H7 (cell line): ENCODE measurements around the gene UBE2E1. TPM values are rescaled to one million over a fixed set of nuclear protein-coding genes. Genes with fewer than 3 reads are reported as not detected.
A peak's percentile ranks its signal among the peaks of the same experiment; 100 is the strongest.
"Not testable (repeated sequence)": the region's sequence is repeated elsewhere in the genome, so short reads cannot be mapped to it uniquely, and the experiment has no call there.

Experiments used
- DNase-seq: peaks from one replicate; pipeline ENCODE4 v3.0.0; 2012
- H3K27me3 ChIP-seq: 2 replicates; pipeline ENCODE4 v1.6.0; 2011; ENCODE audit warnings: mild to moderate bottlenecking, low read length; ENCODE audit not compliant: control insufficient read depth, insufficient read depth
- H3K36me3 ChIP-seq: replicated peaks from 2 replicates; pipeline ENCODE4 v1.5.1; 2011; ENCODE audit warnings: low read length; ENCODE audit not compliant: control insufficient read depth, insufficient read depth
- H3K4me3 ChIP-seq: 2 replicates; pipeline ENCODE4 v1.5.1; 2011; ENCODE audit warnings: low read depth, mild to moderate bottlenecking, control low read depth, low read length, moderate library complexity; ENCODE audit not compliant: insufficient read depth
- total RNA-seq: library from RNA; depleted of rRNA; stranded (reverse); fragments of >200 nt; shearing (Covaris generic); gene quantifications from 2 replicates; pipeline ENCODE4 v1.2.3, GENCODE V29; 2014

UBE2E1 gene
- total RNA-seq, 1 experiment from 2014 or later: 159 TPM

DNA sequence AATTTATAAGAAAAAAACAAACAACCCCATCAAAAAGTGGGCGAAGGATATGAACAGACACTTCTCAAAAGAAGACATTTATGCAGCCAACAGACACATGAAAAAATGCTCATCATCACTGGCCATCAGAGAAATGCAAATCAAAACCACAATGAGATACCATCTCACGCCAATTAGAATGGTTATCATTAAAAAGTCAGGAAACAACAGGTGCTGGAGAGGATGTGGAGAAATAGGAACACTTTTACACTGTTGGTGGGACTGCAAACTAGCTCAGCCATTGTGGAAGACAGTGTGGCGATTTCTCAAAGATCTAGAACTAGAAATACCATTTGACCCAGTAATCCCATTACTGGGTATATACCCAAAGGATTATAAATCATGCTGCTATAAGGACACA is 106.6 kb downstream of the UBE2E1 start:
- not testable (repeated sequence) for H3K4me3 ChIP-seq, H3K36me3 ChIP-seq, H3K27me3 ChIP-seq, DNase-seq

DNA sequence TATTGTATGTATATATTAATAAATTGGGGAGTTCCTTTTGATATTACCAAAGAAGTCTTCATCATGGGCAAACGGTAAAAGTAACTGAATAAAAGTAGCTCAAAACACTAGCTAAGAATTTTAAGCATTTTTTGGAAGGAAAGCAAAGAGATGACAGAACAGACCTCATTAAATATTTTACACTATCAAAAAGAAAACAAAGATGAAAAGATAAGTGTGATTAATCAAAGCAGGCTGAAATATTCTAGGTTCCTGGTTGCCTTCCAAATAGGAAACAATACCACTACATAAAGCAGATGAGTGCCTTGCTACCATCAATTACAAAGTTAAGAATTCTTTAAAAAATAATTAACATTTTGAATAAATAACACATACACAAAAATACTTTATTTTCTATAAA is 107.4 kb downstream of the UBE2E1 start:
- DNase-seq: no peak
- H3K27me3 ChIP-seq: no peaks in the 10 kb centered on the region
- H3K36me3 ChIP-seq: peaks cover 4% of the 10 kb centered on the region
- H3K4me3 ChIP-seq: no peak overlapping the region

DNA sequence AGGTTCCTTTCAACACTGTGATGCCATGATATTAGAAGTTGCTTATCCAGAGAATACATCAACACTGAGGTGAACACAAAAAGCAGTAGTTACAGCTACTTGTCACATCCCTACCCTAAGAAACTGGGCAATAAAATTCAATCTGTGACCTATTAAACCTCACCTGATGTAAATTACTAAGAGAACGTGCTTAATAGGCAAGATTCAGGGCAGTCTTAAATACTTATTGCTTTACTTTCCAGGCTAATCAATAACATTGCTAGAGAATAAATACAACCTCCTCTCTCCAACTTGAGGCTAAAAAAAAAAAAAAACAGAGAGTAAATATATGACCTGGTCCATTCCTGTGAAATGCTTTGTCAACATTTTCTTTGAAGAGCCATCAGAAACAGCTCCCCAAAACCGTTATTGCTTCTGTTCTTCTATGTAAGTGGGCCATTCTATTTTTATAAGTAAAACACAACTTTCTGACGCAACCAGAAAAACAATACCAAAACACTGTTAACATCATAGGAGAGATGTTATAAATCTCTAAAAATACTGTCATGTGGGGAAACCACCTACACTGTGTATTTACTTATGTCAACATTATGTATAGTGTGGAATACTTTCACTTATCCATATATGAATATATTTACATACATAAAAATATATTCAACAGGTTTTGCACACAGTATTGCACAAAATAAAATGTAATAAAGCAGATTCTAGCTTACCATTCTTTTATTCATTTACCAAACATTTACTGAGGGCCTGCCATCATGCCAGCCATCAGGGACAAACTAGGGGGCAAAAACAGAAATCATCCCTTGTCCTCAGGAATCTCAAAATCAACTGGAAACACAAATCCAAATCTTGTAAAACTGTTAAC is 108.4 kb downstream of the UBE2E1 start:
- H3K4me3 ChIP-seq: no peak overlapping the region

DNA sequence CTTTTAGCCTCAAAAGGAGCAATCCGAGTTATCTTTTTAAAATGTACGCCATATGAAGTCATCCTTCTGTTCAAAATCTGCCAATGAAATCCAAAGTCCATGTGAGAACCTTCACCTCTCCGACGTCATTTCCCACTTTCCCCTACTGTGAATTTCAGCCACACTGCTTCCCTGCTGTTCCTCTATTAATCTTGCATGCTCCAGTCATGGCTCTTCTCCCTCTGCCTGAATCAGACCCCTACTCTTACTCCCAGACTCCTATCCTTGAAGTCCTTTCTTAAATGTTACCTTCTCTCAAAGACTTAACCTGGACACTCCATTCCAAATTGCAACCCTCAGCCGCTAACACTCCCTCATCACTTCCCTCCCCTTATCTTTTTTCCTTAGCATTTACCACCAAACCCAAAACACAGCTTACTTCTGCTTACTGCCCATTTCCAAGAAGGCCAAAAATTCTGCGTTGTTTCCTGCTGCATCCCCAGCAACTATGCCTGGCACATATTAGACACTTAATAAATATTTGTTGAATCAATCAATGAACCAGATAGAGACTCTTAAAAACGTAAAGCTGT is 109.9 kb downstream of the UBE2E1 start:
- DNase-seq: peak; percentile 25
- Histone ChIP-seq H3K4me3 (peak overlapping the region; percentile 95), H3K36me3 (peaks cover 13% of the 10 kb centered on the region), H3K27me3 (no peaks in the 10 kb centered on the region)

More for the DNA sequence above, 108.4 kb downstream of the UBE2E1 start:
- no peak for DNase-seq
- H3K27me3 ChIP-seq: no peaks in the 10 kb centered on the region
- H3K36me3 ChIP-seq: peaks cover 10% of the 10 kb centered on the region

DNA sequence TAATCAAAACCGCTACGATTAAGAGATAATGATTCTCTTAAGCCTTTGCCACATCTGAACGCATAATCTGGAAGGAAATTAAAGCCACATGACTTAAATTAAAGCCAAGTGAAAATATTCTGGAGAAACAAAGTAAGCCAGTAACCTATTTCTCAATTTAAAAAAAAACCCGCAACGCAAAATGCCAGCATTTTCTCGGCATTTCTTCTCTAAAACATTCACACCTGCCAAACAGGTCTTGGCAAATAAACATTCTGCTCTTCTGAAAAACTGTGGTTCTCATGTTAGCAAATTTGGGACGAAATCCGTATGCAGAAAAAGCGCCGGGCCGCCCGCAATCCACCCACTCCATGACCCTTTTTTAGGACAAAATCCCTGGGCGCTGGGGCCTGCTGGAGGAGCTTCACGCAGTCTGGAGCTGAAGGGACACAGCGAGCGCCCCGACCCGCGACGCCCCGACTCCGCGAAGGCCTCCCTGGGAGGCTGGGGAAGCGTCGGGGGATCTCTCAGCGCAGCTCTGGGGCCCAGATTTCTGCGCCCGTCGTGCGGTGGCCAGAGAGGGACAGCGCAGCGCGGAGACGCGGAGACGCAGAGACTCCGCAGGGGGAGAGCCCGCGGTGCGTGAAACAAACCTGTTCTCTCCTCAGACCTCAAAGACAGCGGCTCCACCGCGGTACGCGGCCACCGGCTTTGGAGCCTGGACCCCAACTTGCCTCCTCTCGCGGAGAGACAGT is 110.6 kb downstream of the UBE2E1 start:
- peaks cover 13% of the 10 kb centered on the region for H3K36me3 ChIP-seq
- H3K4me3 ChIP-seq: peak overlapping the region; percentile 95
- H3K27me3 ChIP-seq: no peaks in the 10 kb centered on the region
- no peak for DNase-seq

DNA sequence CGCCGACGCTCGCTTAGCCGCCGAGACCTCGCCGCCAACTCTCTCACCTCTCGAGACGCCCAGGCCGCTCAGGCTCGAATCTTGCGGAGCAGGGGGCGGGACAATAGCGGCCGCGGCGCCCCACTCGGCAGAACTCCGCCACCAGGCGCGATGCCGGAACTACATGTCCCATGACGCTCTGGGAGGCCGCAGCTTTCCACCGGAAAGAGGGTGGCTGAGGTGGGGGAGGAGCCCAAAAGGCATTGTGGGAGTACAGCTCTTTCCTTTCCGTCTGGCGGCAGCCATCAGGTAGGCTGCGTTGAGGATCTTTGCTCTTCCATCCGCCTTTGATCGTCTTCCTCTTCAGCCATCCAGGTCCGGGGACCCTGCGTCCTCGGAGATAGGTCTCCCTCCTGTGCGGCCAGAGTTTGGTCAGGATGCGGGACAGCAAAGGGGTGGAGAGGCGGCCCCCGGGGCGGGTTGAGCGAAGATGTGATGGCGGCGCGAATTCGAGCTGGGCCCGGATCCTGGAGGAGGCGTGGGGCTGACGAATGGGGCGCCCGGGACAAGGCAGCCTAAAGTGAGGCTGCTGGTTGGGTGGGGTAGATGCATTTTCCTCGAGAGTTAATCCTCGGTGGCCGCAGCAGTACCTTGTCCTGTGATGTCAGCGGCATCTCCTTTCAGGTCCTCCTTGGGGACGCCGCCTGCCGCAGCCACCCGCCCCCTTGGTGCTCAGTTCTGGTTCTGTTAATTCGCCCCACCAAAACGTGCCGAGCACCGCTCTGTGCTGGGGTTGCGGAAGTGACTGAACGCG is 111.3 kb downstream of the UBE2E1 start, which contains the start of the genes NKIRAS1 and RPL15:
NKIRAS1 (minus strand) TSS at position 105 of the 793 bp plus-strand sequence. CDS start 6,086 bp downstream, outside the sequence.
RPL15 (plus strand) TSS at position 247 of the 793 bp plus-strand sequence. CDS start 728 bp downstream, outside the sequence.
- Histone ChIP-seq H3K27me3 (no peaks in the 10 kb centered on the region), H3K4me3 (peak within 1 kb of the TSS; percentile 95), H3K36me3 (peaks cover 13% of the 10 kb centered on the region)
- peak; percentile 95 for DNase-seq

DNA sequence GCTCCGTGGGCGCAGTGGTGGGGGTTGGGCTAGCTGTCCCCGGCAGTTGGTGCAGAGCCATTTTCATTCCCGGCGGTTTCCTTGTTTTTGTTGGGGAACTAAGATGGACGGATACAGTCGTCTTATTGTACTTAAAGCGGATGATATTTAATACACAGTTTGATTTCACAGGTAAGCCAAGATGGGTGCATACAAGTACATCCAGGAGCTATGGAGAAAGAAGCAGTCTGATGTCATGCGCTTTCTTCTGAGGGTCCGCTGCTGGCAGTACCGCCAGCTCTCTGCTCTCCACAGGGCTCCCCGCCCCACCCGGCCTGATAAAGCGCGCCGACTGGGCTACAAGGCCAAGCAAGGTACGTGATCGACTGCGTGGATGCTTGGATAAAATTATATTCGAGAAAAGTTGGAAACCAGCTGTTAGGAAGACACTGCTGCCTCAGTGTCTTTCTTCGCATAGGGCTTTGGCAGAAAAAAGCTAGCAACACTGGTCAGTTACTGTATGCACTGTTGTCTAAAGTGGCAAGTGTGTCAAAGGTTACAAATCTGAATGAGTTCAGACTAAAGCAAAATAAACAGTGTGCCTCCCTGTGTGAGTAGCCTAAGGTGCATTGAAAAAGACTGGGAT is 112.0 kb downstream of the UBE2E1 start:
- Histone ChIP-seq H3K36me3 (peaks cover 13% of the 10 kb centered on the region), H3K4me3 (peak overlapping the region; percentile 95)
- not testable (repeated sequence) for H3K27me3 ChIP-seq, DNase-seq

DNA sequence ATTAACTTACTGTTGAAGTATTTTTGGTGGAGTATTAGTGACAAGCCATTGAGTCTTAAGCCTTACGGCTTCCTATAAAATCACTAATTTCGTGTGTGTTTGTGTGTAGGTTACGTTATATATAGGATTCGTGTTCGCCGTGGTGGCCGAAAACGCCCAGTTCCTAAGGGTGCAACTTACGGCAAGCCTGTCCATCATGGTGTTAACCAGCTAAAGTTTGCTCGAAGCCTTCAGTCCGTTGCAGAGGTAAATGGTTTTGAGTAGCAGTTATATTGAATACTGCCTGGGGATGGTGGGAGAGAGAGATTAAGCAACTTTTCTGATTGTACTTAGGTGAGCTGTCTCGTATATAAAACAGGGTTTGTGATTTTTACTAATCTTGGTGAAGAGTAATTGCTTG is 112.6 kb downstream of the UBE2E1 start:
- DNase-seq, H3K27me3 ChIP-seq: not testable (repeated sequence)
- peak overlapping the region; percentile 95 for H3K4me3 ChIP-seq
- H3K36me3 ChIP-seq: peaks cover 13% of the 10 kb centered on the region

DNA sequence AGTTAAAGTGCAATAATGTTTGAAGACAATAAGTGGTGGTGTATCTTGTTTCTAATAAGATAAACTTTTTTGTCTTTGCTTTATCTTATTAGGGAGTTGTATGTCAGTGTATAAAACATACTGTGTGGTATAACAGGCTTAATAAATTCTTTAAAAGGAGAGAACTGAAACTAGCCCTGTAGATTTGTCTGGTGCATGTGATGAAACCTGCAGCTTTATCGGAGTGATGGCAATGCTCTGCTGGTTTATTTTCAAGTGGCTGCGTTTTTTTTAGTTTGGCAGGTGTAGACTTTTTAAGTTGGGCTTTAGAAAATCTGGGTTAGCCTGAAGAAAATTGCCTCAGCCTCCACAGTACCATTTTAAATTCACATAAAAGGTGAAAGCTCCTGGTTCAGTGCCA is 113.9 kb downstream of the UBE2E1 start:
- no peak overlapping the region for H3K4me3 ChIP-seq
- DNase-seq: no peak

DNA sequence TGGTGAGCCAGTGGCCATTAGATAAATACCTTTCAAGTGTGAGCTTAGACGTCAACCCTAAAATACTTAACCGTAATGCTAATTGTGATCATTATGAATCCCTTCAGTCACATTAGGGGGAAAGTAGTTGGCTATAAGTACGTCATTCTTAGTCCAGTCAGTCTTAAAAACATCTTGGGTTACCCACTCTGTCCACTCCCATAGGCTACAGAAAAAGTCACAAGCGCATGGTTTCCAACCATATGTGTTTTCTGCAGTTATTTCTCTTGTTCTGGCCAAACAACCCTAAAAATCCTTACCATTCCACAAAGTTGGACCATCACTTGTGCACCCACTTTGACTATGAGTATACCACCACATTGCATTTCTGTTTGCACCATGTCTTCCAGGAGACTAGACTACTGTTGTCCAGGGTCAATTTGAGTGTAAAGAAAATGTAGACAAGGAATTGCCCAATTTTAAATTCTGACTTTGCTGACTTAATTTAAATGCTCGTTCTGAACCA is 114.4 kb downstream of the UBE2E1 start:
- H3K27me3 ChIP-seq: no peaks in the 10 kb centered on the region
- no peak overlapping the region for H3K4me3 ChIP-seq
- peaks cover 13% of the 10 kb centered on the region for H3K36me3 ChIP-seq

More for the DNA sequence above, 113.9 kb downstream of the UBE2E1 start:
- H3K36me3 ChIP-seq: peaks cover 13% of the 10 kb centered on the region
- H3K27me3 ChIP-seq: no peaks in the 10 kb centered on the region

DNA sequence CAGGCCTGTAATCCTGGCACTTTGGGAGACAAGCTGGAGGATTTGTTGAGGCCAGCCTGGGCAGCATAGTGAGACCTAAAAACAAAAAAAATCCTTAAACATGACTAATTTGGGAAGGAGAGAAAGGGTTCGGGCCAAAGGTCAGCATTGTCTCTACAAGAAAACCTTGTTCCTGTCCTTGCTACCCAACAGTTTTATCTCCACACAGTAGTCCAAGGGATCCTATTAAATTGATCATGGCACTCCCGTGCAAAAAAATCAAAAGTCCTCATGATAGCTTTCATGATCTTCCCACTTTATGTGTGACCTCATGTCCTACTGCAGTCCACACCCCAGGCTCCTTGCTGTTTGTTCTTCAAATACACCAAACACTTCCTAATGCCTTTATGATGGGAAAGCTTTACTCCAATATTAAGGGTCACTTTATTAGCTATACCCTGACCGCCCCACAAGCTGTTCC is 115.3 kb downstream of the UBE2E1 start:
- Histone ChIP-seq H3K4me3 (no peak overlapping the region), H3K27me3 (no peaks in the 10 kb centered on the region), H3K36me3 (peaks cover 13% of the 10 kb centered on the region)
- DNase-seq: no peak

More for the DNA sequence above, 114.4 kb downstream of the UBE2E1 start:
- DNase-seq: no peak

DNA sequence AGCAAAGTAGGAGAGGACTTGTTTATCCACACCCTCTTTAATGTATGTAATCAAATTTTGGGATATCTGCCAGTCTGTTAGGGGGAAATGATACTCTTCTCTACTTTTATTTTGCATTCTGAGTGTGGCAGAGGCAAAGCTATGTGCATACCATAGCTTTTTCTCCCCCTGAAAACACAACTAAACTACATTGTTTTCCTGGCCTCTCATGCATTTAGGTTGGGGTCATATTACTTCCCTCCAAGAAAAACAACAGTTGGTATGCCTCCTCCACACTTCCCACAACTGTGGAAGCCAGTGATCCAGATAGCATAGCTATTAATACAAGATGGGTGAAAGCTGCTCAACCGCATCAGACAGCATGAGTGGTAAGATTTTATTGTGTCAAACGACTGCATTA is 118.0 kb downstream of the UBE2E1 start:
- no peak overlapping the region for H3K4me3 ChIP-seq
- H3K27me3 ChIP-seq: no peaks in the 10 kb centered on the region
- no peak for DNase-seq
- H3K36me3 ChIP-seq: peaks cover 4% of the 10 kb centered on the region; the same call in 1 of the 2 replicates

DNA sequence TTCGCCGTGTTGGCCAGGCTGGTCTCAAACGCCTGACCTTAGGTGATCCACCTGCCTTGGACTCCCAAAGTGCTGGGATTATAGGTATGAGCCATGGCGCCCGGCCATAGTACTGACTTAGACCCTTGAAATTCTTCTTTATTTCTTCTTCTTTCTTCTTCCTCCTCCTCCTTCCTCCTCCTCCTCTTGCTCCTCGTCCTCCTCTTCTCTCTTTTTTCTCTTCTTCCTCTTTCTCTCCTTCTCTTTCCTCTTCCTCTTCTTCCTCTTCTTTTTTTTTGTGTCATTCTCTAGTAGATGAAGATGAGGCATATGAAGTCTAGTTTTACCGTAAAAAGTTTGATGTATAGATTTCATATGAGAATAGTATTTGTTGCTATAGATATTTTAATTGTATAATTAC is 120.5 kb downstream of the UBE2E1 start:
- DNase-seq: no peak
- Histone ChIP-seq H3K4me3 (no peak overlapping the region), H3K27me3 (no peaks in the 10 kb centered on the region), H3K36me3 (no peaks in the 10 kb centered on the region)
